ENCODE results near the gene PRPF8.

The PRPF8 gene

DNA sequence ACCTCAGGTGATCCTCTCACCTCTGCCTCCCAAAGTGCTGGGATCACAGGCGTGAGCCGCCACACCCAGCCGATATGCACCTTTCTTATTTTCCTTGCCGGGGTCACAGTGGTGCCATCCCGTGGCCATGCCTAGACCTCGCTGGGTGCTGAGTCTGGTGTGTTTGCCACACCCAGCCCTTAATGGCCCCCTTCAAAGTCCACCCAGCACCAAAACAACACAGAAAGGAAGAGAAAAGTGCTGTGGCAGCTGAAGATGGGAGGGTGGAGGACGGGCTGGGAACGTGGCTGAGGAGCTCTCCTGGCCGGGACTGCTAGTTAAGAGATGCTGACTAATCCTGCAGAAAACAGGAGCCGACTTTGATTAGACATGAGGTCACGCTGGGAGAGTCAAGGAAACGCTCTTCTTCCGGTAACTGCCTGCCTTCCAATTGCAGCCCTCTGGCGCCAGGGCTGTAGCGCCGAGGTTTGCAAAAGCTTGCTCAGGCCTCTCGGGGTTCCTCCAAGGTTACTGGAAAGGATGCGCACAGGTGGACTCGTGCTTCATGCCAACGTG, 67.0 kb downstream of the PRPF8 start:
- Histone ChIP-seq H3K9me3 (ENCODE audit: severe bottlenecking) (no peaks in the 10 kb centered on the region), H3K27ac (ENCODE audit: poor library complexity, severe bottlenecking) (no peak overlapping the region), H3K36me3 (ENCODE audit: low read depth) (peaks cover 6% of the 10 kb centered on the region; the same call in 1 of the 2 replicates), H3K4me3 (ENCODE audit: severe bottlenecking) (no peak overlapping the region), H3K27me3 (ENCODE audit: insufficient read depth, poor library complexity, severe bottlenecking) (no peaks in the 10 kb centered on the region), H3K4me1 (ENCODE audit: insufficient read depth, poor library complexity, severe bottlenecking) (no peaks in the 10 kb centered on the region)
- peak; percentile 41; the same call in 1 of the 3 replicates for ATAC-seq (ENCODE audit: low read depth)
- DNase-seq (ENCODE audit: low spot score): no peak
- TF ChIP-seq, protein P1, sequence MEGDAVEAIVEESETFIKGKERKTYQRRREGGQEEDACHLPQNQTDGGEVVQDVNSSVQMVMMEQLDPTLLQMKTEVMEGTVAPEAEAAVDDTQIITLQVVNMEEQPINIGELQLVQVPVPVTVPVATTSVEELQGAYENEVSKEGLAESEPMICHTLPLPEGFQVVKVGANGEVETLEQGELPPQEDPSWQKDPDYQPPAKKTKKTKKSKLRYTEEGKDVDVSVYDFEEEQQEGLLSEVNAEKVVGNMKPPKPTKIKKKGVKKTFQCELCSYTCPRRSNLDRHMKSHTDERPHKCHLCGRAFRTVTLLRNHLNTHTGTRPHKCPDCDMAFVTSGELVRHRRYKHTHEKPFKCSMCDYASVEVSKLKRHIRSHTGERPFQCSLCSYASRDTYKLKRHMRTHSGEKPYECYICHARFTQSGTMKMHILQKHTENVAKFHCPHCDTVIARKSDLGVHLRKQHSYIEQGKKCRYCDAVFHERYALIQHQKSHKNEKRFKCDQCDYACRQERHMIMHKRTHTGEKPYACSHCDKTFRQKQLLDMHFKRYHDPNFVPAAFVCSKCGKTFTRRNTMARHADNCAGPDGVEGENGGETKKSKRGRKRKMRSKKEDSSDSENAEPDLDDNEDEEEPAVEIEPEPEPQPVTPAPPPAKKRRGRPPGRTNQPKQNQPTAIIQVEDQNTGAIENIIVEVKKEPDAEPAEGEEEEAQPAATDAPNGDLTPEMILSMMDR (IDR thresholded peaks at IDR 0.05; ENCODE audit: poor library complexity, severe bottlenecking): no peak

DNA sequence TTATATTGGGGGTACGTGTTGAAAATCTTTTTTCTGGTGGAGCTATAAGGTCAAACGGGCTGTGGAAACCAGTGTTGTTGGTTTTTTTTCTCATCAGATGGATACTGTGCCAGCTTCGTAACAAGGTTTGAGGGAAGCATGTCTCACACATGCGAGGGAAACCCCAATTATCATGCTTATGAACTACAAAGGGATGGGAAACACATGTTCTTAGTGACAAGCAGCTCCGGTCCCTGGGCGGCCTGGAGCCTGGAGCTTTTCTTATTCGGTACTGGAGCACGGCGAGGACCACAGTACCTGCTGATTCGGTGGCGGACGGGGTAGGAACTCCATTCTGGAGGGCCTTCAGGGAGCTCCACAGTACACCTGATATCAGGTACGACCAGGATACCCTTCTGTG, 68.6 kb downstream of the PRPF8 start:
- TF ChIP-seq, protein P1 (IDR thresholded peaks at IDR 0.05; ENCODE audit: poor library complexity, severe bottlenecking): no peak
- no peak overlapping the region for H3K27ac ChIP-seq (ENCODE audit: poor library complexity, severe bottlenecking)
- no peaks in the 10 kb centered on the region for H3K9me3 ChIP-seq (ENCODE audit: severe bottlenecking)
- peaks cover 6% of the 10 kb centered on the region; the same call in 1 of the 2 replicates for H3K36me3 ChIP-seq (ENCODE audit: low read depth)
- no peak for ATAC-seq (ENCODE audit: low read depth)
- no peaks in the 10 kb centered on the region for H3K4me1 ChIP-seq (ENCODE audit: insufficient read depth, poor library complexity, severe bottlenecking)
- DNase-seq (ENCODE audit: low spot score): no peak
- H3K4me3 ChIP-seq (ENCODE audit: severe bottlenecking): no peak overlapping the region
- no peaks in the 10 kb centered on the region for H3K27me3 ChIP-seq (ENCODE audit: insufficient read depth, poor library complexity, severe bottlenecking)

DNA sequence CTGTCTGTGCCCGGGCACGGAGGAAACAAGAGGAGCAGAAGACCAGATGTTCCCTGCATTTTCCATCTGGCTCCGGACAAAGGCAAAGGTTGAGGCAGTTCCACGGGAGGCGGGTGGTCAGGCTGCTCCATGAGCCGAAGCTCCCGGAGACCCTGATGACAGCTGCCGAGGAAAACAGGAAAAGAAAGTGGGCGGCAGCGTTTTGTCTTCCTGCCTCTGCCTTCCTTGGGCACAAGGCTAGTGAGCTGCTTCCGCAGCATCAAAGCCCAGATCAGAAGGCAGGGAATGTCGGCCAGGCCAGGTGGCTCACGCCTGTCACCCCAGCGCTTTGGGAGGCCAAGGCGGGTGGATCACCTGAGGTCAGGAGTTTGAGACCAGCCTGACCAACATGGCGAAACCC, 72.3 kb downstream of the PRPF8 start:
- H3K4me3 ChIP-seq (ENCODE audit: severe bottlenecking): no peak overlapping the region
- no peak overlapping the region for H3K27ac ChIP-seq (ENCODE audit: poor library complexity, severe bottlenecking)
- no peak for DNase-seq (ENCODE audit: low spot score)
- H3K27me3 ChIP-seq (ENCODE audit: insufficient read depth, poor library complexity, severe bottlenecking): no peaks in the 10 kb centered on the region
- H3K4me1 ChIP-seq (ENCODE audit: insufficient read depth, poor library complexity, severe bottlenecking): no peaks in the 10 kb centered on the region
- H3K36me3 ChIP-seq (ENCODE audit: low read depth): peaks cover 14% of the 10 kb centered on the region
- TF ChIP-seq, protein P1 (IDR thresholded peaks at IDR 0.05; ENCODE audit: poor library complexity, severe bottlenecking): no peak
- no peak for ATAC-seq (ENCODE audit: low read depth)
- H3K9me3 ChIP-seq (ENCODE audit: severe bottlenecking): no peaks in the 10 kb centered on the region

DNA sequence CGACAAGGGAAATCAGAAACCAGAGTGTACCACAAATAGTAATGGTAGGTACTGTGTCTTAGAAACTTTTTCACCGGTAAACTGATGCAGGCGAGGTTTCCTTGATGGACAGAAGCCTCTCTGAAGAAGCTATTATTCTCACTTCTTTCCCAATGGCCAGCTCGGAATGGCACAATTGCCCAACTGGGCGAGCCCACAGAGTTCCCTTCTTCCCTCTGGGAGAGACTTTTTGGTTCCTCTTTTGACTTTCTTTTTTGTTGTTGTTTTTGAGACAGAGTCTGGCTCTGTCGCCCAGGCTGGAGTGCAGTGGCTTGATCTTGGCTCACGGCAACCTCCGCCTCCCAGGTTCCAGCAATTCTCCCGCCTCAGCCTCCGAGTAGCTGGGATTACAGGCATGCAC, 73.0 kb downstream of the PRPF8 start:
- H3K4me3 ChIP-seq (ENCODE audit: severe bottlenecking): no peak overlapping the region
- ATAC-seq (ENCODE audit: low read depth) (no peak), DNase-seq (ENCODE audit: low spot score) (no peak)
- no peaks in the 10 kb centered on the region for H3K4me1 ChIP-seq (ENCODE audit: insufficient read depth, poor library complexity, severe bottlenecking)
- H3K27me3 ChIP-seq (ENCODE audit: insufficient read depth, poor library complexity, severe bottlenecking): no peaks in the 10 kb centered on the region
- peaks cover 14% of the 10 kb centered on the region for H3K36me3 ChIP-seq (ENCODE audit: low read depth)
- TF ChIP-seq, protein P1 (IDR thresholded peaks at IDR 0.05; ENCODE audit: poor library complexity, severe bottlenecking): no peak
- H3K27ac ChIP-seq (ENCODE audit: poor library complexity, severe bottlenecking): no peak overlapping the region
- no peaks in the 10 kb centered on the region for H3K9me3 ChIP-seq (ENCODE audit: severe bottlenecking)

DNA sequence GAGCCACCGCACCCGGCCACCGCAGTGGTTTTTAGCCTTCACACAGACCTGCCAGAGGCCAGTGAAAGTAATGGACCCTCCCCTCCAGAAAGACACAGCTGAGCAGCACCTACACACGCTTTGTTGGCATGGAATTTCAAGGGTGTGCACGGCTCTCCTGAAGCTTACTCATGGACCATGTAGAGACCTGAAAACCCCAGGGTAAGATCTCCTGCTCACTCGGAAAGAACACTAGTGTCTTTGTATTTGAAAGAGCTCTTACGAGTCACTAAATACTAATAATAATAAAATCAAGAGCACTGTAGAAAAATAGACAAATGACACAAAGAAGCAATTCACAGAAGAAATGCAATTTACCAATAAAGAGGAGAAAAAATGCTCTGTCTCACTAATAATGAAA, 76.0 kb downstream of the PRPF8 start:
- Histone ChIP-seq H3K36me3 (ENCODE audit: low read depth) (peaks cover 12% of the 10 kb centered on the region), H3K9me3 (ENCODE audit: severe bottlenecking) (no peaks in the 10 kb centered on the region), H3K4me1 (ENCODE audit: insufficient read depth, poor library complexity, severe bottlenecking) (no peaks in the 10 kb centered on the region), H3K4me3 (ENCODE audit: severe bottlenecking) (no peak overlapping the region), H3K27me3 (ENCODE audit: insufficient read depth, poor library complexity, severe bottlenecking) (no peaks in the 10 kb centered on the region), H3K27ac (ENCODE audit: poor library complexity, severe bottlenecking) (no peak overlapping the region)
- ATAC-seq (ENCODE audit: low read depth) (no peak), DNase-seq (ENCODE audit: low spot score) (no peak)
- TF ChIP-seq, protein P1 (IDR thresholded peaks at IDR 0.05; ENCODE audit: poor library complexity, severe bottlenecking): no peak

All from RWPE2 (cell line).